Activated CD4-positive, CD25-positive, alpha-beta regulatory T cell treated with anti-CD3 and anti-CD28 coated beads, Interleukin-2, amount 50 U/mL, for 24 hours (primary cell): ENCODE results near the gene POLD4.
A peak's percentile ranks its signal among the peaks of the same experiment; 100 is the strongest.

Experiments used
- ATAC-seq, 2 donors: fragments of 150-1000 bp; cut with Tn5 transposase; one replicate each; pipeline ENCODE4 v1.10.0; 2021; ENCODE audit warnings: mild to moderate bottlenecking in 1 of 2, moderate library complexity in 1 of 2

Gene POLD4

DNA sequence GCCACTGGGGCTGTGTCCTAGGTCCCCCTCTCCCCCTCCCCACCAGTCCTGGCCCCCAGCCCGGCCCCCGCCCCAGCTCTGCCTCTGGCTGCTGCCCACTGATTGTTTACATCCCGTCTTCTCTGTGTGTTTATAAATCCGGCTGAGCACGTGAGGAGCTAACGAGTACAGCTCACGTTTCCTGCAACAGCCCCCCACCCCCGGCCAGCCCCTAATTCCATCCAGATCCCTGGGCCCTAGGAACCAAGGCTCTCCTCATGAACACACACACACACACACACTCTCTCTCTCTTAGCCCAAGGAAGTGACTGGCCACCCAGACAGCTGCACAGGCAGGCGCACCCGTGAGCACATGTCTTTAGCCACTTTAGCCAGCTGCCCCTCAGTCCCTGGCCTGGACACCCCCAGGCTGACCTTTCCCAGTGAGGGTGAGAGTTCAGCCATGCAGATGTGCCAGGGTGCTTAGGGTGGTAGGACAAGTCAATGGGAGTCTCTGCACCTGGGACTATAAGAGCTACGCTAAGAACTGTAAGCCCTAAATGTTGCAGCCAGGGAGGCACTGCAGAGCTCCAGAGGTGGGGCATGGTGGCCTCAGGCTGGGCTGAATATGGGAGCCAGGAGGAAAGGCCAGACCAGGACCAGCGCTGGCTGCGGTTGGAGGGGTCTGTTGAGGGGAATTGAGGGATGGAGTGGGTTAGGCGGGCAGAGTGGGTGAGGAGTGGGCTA lies 17.2 kb upstream of the POLD4 start:
- ATAC-seq: no peak

DNA sequence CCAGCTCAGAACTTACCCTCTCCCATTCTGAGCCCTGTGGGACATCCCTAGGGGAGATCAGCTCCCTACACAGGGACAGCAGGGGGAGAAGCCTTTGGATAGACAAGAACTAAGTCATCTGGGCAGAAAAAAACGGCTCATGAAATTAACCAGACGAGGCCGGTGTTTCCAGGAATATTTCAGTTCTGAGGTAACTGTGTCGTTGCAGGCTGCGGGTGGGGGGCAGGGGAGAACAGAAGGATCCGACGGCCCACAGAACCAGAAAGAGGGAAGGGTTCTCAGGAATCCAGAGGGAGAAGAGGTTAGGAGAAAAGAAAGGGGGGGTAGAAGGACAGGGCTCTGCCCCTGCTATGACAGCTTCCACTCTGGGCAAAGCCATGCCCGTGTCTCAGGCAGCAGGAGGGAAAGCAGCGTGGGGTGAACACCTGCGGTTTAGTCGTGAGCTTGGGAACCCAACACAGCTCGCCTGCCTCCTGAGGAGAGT lies 16.5 kb upstream of the POLD4 start:
- ATAC-seq: no peak

DNA sequence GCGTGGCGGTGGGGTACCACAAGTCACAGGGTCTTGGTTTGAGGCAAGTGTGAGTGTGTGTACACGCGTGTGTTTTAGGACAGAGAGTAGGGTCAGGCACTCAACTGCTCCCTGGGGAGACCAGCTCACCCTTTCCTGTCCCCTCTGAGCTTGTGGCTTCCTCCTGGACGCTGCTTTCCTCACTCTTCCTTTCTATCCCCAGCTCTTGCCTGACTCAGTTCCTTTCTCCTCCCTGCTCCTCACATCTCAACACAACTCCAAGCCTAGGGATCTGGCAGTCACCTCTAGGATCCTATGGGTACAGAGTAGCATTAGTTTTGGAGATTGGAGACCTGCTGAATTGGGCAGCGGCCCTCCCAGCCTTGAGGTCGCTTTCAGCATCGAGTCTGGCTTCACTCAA lies 15.9 kb upstream of the POLD4 start:
- no peak for ATAC-seq

DNA sequence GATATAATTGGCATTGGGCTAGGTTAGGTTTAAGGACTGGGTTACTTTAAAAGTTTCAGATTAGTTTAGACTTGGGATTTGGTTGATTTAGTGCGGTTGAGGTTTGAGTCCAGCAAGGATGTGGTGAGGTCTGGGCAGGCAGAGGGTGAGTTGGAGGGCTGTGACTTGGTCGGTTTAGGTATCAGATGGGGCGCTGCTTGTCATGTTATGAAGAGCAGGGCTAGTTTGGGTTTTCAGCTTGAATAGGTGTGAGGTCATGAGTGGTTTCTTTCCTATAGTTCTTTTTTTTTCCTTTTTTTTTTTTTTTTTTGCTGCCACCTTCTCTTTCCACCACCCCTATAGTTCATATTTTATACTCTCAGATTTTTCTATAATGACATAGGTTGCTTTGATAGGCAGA lies 15.3 kb upstream of the POLD4 start:
- peak; percentile 47 to 52 for ATAC-seq

DNA sequence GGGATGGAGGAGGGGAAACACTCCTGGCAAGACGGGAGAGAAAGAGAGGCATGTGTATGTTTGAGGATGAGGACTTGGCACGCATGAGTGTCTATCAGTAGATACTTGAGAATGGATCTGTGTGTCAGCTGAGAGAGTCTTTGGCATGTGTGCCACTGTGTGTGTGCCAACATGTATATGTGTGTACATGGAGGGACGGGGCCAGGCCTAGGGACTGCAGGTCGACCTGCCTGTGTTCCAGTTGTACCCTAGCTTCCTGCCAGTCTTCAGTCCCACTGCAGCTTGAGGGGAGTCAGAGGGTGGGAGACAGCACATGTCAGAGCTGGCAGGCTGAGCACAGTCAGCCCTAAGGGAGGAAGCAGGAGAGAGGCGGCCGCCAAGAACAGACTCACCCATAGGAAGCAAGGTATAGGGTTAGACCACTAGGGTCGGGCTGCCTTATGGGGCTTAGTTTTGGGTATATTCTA lies 14.4 kb upstream of the POLD4 start:
- no peak for ATAC-seq

DNA sequence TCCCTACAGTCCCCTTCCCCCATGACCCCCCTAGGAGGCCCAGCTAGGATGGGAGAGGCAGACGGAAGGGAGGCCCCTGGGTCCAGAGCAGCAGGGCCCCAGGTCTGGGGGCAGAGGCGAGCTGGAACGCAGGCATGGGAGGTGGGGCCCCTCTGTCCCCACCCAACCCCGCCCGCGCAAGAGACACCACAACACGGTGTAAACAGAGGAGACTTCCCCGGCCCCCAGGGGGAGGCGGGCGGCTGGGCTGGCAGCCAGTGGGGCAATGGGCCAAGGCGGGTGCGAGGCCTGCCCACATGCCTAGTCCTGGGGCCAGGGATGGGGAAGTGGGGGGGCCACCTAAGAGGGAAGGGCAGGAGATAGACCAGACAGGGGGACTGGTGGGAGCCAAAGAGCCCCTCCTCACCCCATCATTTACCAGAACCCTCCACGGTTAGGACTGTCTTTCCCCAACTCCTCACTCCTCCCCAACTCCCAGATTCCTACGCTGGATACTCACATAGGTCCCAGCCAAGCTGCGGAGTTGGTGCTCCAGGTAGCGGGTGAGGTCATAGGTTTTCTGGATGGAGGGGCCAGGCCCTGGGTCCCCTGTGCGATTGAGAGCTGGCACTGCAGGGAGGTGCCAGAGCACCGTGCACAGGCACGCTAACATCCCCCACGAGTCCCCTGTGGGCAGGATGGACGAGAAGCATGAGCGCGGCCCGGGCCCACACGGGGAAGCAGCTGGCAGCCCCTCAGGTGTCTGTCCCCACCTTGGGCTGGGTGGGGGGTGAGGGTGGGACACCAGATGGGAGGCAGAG lies 13.8 kb upstream of the POLD4 start:
- no peak for ATAC-seq

DNA sequence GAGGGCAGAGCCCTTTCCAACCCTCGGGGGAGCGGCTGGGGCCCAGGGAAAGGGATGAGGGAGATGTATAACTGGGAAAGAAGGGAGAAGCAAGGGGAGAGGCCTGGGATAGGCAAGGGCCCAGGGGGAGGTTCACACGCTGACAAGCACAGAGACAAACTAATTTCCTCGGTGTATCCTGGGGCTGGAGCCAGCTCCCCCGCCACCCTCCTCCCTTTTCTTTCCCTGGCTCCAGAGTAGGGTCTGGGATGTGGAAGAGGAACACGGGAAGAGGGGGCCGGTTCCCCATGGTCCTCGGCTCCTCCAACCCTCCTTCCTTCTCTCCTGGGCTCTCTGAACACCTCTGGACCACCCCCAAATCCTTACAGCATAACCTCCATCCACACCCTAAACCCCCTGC lies 13.2 kb upstream of the POLD4 start:
- ATAC-seq: no peak

DNA sequence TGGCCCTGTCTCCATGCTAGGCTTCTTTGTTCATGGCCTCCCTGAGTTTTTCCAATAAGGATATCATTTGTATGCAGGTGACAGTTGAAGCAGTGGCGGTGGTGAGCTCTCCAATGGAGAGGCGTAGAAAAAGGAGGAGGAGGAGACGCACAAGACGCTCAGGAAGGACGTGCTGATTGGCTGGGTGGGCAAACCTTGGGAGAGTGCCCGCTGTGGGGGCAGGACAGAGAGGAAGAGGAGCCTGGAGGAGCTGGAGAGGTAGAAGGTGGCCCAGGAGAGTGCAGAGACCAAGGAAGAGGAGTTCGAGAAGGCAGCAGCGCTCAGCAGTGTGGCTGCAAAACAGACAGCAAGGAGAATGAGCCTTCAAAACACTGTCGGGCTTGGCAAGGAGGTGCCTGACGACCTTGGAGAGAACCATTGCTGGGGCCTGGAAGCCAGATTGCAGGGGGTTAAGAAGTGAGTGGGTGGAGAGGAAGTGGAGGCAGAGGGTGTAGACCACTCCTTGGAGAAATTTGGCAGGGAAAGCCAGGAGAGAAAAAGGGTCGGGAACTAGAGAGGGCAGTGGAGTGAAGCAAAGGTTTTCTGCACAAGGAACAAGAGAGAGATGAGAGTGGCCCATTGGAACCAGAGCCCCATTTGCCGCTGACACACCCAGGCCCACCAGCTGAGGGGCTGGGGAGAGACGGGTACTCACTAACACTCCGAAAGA lies 12.5 kb upstream of the POLD4 start:
- ATAC-seq: no peak

DNA sequence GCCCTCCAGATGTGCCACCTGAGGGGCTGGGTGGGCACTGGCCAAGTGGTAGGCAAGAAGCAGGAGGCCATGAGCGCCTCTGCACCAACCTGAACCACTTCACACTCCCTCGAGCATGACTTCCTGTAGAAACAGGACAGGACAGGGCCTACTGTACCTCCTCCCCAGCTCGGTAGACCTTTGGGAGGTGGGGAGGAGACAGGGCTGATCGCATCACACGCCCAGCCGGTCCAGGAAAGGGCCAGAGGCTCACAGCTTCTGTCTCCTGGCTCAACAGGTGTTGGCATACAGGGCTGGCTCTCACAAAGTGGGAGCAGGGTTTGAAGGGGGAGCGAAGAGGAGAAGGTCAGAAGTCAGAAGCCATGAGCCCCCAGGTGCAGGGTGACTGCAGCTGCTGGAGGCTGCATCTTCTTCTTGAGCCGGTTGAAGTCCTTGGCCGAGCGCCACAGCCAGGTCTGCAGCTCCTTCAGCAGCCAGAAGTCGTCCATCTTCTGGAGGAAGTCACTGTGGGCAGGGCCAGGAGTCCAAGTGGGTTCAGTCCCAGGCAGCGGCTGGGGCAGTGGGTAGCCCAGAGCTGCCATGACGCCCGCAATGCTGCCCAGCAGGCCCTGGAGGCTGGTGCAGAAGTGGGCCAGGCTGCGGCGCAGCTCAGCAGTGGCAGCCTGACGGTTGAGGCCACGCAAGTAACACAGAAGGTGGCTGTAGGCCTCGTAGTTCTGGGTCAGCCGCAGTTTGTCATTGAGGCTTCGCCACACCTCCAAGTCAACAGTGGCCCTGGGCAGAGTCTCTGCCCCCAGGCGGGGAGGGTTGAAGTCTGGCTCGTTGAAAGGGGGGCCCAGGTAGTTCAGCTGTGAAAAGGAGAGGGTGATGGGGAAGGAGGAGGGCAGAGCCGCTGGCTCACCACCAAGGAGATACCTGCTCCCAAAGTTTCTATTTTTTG lies 11.7 kb upstream of the POLD4 start:
- ATAC-seq: no peak

DNA sequence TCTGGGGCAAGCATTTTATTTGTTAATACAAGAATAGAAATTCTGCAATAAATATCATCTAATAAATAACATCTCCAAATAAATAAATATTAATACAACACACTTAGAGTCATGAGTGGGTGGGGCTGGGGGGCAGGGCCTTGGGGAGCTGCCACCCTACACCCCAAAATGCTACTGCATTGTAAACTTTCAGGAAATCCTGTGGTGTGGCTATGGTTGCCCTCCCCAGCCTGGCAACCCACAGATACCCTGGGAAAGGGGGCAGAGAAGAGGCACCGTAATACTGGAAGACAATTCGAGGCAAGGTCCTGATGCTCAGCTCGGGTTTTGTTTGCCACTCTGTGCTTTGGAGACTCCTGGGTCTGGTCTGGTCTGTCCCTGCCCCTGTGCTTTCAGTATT lies 10.8 kb upstream of the POLD4 start:
- no peak for ATAC-seq

DNA sequence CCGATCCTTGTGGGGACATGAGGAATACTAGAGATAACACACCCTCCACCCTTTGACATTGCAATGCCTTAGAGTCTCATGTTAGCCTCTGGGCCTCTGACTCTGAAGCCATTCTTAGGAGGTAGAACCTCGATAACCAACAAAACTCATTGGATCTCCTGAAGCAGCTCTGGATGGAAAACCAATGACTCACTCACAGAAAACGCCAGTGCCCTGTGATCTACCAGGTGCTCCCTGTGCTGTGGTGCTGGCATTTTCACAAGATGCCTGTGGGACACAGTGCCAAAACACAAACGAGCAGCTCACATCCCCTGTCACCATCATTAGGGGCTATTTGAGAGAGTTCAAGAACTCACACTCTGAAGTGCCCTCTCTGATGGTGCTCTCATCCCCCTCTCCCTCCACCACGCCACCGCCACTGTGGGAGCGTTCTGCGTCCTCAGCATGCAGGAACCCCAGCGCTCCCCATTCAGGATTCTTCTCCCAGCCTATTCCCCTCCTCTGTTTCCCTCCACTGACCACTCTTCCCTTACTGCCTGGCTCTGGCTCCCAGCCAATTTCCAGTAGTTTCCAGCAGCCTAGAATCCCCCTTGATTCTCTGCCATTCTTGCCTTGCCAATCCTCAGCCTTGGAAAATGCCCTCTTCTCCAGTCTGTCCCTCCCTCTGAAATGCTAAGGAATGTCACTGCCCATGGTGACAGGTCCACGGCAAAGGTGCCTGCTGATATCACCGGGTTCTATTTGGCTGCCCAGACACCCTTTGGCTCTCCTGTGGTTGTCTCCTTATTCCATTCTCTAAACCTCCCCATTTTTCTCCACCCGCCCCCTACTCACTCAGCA lies 4.7 kb upstream of the POLD4 start:
- ATAC-seq: no peak

DNA sequence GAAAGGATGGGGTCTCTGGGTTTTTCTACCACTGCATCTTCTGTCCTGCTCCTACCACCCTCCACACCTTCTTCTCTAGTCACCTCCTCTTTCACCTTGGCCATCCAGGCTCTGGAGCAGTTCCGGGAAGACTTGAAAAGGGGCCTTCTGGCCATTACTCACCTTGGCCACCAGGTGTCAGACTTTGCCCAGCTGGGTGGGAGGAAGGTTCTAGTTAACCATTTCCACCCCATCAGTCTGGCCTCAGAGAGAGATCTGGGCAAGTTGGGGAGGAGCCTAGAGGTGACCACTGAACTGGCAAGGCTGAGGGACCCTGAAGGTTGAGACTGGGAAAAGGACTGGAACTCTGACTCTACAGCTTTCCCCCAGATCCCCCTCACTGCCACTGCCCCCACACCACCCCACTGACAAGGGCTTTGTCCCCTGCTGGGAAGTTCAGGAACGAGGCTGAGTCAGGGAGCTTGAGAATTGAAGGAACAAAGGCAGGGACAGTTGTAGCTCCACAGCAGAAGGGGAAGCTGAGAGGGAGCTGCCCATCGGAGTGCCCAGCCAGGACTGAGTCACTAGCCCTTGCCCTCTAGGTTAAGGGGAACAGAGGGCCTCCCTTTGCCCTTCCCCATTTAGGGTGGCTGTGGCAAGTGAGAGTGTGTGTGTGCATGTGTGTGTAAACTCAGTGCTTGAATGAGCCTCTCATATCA lies 3.7 kb upstream of the POLD4 start:
- no peak for ATAC-seq

DNA sequence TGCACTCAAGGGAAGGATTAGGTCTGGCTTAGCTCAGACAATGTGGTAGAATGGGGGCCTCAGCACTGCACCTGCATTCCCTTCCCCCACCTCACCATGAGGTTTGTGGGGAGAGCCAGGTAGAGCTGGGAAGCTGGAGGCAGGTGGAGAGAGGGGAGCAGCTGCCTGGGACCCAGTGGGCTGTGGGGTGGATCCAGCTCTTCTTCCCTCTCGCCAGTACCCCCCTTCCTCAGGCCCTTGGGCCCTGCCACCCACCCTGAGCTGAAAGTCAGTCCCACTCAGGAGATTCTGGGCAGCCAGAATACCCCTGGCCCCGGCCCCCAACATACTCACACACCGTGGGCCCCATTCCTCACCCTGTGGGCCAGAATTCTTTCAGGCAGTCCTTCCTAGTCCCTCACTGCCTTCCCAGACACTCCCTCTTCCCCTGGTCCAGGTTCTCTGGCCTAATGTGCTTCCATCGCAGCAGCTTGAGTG lies 3.1 kb upstream of the POLD4 start:
- no peak for ATAC-seq

DNA sequence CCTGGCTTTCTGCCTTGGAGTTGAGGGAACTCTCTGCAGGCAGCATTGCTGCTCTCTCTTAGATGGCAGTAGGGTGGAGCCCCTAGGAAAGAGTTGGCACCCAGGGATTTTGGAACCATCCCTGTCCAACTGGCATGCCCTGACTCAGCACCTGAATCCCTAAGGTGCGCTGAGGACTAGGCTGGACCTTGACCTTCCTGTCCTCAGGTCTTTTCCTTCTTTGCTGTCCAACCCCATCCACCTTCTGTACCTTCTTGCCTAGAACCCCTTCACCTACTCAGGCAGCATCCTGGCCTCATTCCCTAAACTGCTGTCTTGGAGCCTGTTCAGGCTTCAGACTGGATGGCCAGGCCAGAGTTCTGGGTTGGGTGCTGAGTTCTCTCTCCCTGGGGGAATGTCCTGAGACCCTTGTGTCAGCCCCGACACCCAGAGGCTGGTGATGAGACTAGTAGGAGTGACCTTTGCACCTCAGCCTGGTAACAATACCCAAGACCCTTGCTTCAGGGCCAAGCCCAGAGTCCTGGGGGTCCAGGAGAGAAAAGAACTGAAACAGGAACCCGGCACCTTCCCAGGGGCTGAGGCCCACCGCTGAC lies 2.5 kb upstream of the POLD4 start:
- ATAC-seq: no peak

DNA sequence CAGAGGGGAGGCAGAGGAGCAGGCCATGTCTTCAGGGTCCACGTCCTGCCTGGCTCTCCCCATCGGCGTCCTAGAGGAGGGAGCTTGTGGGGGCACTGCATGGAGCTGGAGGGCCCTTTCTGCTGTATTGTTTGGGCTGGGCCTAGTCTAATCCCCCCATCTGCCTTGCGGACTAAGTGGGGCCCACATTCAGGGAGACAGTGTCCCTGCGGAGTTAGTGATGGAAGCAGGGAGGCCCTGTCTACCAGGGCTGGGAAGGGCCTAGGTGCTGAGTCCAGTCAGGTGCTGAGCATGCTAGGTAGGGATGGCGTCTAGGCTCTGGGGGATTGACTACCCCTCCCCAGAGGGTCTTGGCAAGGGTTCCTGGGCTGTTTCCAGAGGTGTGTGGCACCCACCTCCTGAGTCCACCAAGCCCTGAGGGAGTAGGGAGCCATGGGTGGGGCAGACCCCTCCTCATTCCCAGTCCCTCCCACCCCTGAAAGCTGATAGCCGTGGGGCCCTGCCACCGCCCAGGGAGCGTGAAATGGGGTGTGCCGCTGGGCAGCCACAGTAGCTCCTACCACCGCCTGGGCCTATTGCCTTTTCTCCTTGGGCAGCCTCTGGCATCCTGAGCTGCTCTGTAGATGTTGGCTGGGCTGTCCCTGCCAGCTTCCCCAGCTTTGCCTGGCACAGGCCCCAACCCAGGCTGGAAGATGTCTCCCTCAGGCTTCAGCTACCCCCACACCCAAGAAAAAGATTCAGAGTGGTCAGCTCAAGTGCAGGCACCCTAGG lies 1.9 kb upstream of the POLD4 start:
- no peak for ATAC-seq

DNA sequence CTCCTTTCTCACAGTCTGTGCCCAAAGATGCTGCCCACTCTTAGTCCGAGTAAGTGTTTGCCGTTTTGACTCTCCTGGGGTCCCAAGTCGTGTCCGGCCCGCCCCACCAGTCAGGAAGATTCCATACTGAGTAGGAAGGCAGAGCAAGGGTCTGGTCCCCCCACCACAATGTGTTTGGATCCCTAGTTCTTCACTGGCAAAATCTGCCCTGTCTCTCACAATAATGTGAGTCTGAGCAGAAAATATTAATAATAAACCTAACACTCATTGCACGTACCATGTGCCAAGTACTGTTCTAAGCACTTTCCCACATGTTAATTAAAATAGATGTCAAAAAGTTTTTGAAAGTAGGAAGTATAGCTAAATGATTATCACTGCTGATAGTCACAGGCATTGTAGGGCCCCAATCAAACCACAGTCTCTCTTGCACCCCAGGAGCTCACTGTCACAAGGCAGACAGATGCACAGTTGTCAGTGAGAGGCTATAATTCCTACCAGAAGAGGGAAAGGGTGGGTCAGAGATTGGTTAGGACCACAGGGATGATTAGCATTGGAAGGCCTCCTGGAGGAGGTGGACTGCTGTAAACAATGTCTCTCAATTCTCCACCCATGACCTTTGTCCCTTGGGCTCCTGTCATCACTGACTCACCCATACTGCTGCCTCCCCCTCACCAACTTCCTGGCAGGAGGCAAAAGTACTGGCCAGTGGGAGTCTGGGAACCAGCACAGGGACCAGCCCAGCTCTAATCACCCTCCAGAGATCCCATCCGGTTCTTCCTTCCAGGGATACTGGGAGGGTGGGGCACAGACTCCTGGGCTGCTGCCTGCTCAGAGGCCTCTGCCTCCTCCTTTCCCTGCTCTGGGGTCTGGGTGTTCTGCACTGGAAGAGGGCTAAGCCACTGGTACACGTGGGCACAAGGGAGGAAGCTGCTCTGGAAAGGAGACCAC lies 1.0 kb upstream of the POLD4 start:
- peak in 1 of 2 donors; percentile 15 for ATAC-seq

DNA sequence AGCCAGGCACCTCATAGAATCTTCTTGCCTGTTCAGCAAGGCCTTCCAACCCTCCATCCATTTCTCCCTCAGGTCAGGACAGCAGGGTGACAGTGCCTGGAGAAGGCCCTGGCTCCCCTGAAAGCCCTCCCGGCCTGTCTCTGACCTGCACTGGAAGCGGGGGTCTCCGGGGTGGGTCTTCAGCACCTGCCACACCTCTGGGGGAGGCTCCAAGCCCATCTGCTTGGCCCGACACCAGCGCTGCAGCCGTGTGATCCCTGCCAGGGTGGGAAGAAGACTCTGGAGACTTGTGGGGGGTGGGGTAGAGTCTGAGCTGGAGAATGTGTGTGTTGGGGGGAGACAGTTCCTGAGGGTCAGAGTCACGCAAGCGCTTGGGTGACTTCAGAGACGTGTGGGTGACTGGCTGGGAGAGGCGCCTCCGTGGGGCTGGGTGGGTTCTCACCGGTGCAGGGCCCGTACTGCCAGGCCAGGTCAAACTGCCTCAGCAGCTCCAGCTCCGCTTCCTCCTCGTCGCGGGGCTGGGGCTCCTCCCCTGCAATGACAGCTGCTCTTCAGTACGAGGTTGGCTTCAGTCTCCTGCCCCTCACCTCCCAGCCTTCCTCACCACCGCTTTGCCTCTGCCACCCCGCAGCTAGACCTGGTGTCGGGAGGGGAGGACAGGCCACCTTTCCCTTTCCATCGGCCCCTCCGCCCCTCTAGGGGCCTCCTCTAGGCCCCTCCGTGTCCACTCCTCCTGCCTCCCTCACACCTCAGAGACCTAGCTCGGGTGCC lies 615 bp downstream of the POLD4 start:
- peak; percentile 25 to 27 for ATAC-seq
